Measurements from ENCODE around the gene SNX30. TPM values are rescaled to one million over a fixed set of nuclear protein-coding genes. Genes with fewer than 3 reads are reported as not detected.

The SNX30 gene
- total and polyA plus RNA-seq, 2 experiments from 2014 or later: 8.5 to 26.7 TPM

DNA sequence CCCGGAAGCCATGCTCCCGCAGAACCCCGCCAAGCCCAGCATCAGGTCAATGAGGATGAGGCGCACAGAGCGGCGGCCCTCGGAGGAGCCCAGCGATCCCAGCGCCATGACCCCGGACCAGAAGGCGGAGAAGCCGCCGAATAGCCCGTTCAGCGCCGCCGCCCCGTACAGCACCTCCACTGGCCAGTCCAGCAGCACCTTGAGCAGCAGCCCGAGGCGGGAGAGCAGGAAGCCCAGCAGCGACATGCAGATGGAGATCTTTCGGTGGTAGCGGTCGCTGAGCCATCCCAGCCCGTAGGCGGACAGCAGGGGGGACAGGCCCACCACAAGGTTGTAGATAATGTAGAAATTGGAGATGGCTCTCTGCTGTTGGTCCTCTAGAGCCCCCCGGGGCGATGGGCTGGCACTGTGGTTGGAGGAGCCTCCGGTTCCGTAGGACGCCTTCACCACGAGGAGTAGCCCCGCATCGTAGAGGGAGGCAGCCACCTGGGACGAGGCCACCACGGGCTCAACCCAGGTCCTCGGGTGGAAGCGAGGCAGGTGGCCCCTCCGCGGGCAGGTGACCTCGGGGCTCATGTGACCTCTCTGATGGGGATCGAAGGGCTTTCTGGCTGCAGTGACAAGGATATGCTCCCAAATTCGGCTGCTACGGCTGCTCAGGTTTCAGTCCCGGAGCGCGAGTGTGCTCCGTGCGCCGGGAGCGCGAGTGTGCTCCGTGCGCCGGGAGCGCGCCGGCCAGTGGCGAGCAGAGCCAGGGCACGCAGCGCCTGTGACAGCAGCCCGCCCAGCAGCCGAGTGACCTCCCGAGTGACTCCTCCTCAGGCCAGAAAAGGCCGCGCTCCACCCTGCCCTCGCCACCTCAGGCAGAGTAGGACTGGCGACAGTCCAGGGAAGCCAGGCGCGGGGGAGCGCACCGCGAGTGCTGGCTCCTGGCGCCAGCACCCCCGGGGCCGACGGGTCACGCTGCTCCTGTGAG lies 139.8 kb downstream of the SNX30 start, which contains the start of gene SLC46A2:
Gene SLC46A2 (minus strand): TSS at position 771 of the 976 bp plus-strand sequence. CDS start 195 bp downstream, at position 576.
- no peaks in the 10 kb centered on the region for H3K36me3 ChIP-seq (ENCODE audit: low read depth)
- no peaks in the 10 kb centered on the region for H3K27me3 ChIP-seq (replicated peaks; ENCODE audit: insufficient read depth)
- 26% methylated on average over 56 to 72 of the region's 78 CpGs for WGBS, 2 experiments (ENCODE audit: low coverage in 1 of 2, low lambda C conversion rate in 2 of 2, missing lambda C conversion rate in 2 of 2)
- H3K4me1 ChIP-seq (ENCODE audit: insufficient read depth): 0 out of 2 replicates have a peak, but pooled peaks cover 14% of the 10 kb centered on the region
- in situ Hi-C loops (cut with MboI): no loop called here
- H3K27ac ChIP-seq: no peak within 1 kb of the TSS
- no peaks in the 10 kb centered on the region for H3F3A ChIP-seq (ENCODE audit: insufficient read depth)
- H3K9me3 ChIP-seq (ENCODE audit: low read depth): no peaks in the 10 kb centered on the region
- H3K4me2 ChIP-seq (ENCODE audit: unreplicated experiment): peak within 1 kb of the TSS; percentile 74
- no peak within 1 kb of the TSS; the same call in 1 of the 2 replicates for H3K9ac ChIP-seq
- peak within 1 kb of the TSS; percentile 41; the same call in 1 of the 2 replicates for H2AFZ ChIP-seq
- H4K20me1 ChIP-seq (ENCODE audit: insufficient read depth): no peaks in the 10 kb centered on the region
- no peak for TF ChIP-seq EZH2 (IDR thresholded peaks at IDR 0.05; ENCODE audit: insufficient read depth, poor library complexity, severe bottlenecking)
- TF ChIP-seq EZH2phosphoT487 (IDR thresholded peaks at IDR 0.05; ENCODE audit: insufficient read depth, low read depth): no peak
- no peaks in the 10 kb centered on the region for H3K79me2 ChIP-seq (ENCODE audit: insufficient read depth)
- no peaks in the 10 kb centered on the region for H3K9me2 ChIP-seq (ENCODE audit: insufficient read depth)
- peak; percentile 49 for DNase-seq
- peak within 1 kb of the TSS; percentile 67 for H3K4me3 ChIP-seq

DNA sequence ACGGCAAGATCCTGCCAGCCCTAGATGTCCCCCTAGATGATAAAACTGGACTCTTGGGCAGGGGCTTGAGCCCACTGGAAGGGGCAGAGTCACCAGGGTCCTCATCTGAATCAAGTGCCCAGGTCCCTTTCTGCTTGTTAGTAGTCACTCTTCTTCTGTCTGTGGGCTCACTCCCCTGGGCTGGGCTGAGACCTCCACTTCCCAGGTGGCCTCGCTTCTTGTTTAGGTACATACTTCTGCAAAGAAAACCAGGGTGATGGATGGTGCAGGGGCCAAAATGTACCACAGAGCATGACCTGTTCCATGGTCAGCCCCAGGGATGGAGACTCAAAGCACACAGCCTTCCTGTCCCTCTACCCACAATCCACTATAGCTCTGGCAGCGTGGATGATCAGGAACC lies 141.0 kb downstream of the SNX30 start:
- H3K9ac ChIP-seq: no peak overlapping the region
- H3K79me2 ChIP-seq (ENCODE audit: insufficient read depth): no peaks in the 10 kb centered on the region
- 0 out of 2 replicates have a peak, but pooled peaks cover 14% of the 10 kb centered on the region for H3K4me1 ChIP-seq (ENCODE audit: insufficient read depth)
- H3K4me2 ChIP-seq (ENCODE audit: unreplicated experiment): no peak overlapping the region
- no peak for DNase-seq
- H3K36me3 ChIP-seq (ENCODE audit: low read depth): no peaks in the 10 kb centered on the region
- TF ChIP-seq EZH2 (IDR thresholded peaks at IDR 0.05; ENCODE audit: insufficient read depth, poor library complexity, severe bottlenecking): no peak
- TF ChIP-seq EZH2phosphoT487 (IDR thresholded peaks at IDR 0.05; ENCODE audit: insufficient read depth, low read depth): no peak
- in situ Hi-C loops (cut with MboI): no loop called here
- no peak overlapping the region for H2AFZ ChIP-seq
- H3K27me3 ChIP-seq (replicated peaks; ENCODE audit: insufficient read depth): no peaks in the 10 kb centered on the region
- H3F3A ChIP-seq (ENCODE audit: insufficient read depth): no peaks in the 10 kb centered on the region
- H3K9me2 ChIP-seq (ENCODE audit: insufficient read depth): no peaks in the 10 kb centered on the region
- H4K20me1 ChIP-seq (ENCODE audit: insufficient read depth): no peaks in the 10 kb centered on the region
- H3K27ac ChIP-seq: no peak overlapping the region
- no peaks in the 10 kb centered on the region for H3K9me3 ChIP-seq (ENCODE audit: low read depth)
- 84 to 92% methylated on average over 3 of the region's 3 CpGs for WGBS, 2 experiments (ENCODE audit: low coverage in 1 of 2, low lambda C conversion rate in 2 of 2, missing lambda C conversion rate in 2 of 2)
- H3K4me3 ChIP-seq: no peak overlapping the region

DNA sequence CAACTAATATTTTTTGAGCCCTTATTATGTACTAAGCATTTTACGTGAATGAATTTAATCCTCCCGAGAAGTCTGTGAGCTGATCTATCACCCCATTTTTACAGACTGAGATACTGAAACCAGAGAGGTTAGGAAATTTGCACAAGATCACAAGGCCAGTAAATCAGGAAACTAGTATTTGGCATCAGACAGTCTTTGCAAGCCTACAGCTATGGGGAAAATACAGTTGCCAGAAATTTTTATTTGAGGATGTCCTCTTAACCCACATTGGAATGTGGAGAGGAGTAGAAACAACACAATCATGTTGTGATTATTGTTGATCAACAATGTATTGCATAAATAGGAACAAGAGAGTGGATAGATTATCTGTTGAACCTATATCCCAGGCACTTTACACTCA lies 142.4 kb downstream of the SNX30 start:
- Histone ChIP-seq H3K4me3 (no peak overlapping the region), H3K9ac (no peak overlapping the region), H3K27me3 (replicated peaks; ENCODE audit: insufficient read depth) (no peaks in the 10 kb centered on the region), H3K79me2 (ENCODE audit: insufficient read depth) (no peaks in the 10 kb centered on the region), H3K27ac (no peak overlapping the region), H3K36me3 (ENCODE audit: low read depth) (no peaks in the 10 kb centered on the region), H3K9me2 (ENCODE audit: insufficient read depth) (no peaks in the 10 kb centered on the region), H2AFZ (no peak overlapping the region), H3K4me1 (ENCODE audit: insufficient read depth) (0 out of 2 replicates have a peak, but pooled peaks cover 14% of the 10 kb centered on the region), H3K9me3 (ENCODE audit: low read depth) (no peaks in the 10 kb centered on the region), H4K20me1 (ENCODE audit: insufficient read depth) (no peaks in the 10 kb centered on the region), H3F3A (ENCODE audit: insufficient read depth) (no peaks in the 10 kb centered on the region), H3K4me2 (ENCODE audit: unreplicated experiment) (no peak overlapping the region)
- in situ Hi-C loops (cut with MboI): no loop called here
- DNase-seq: no peak
- no peak for TF ChIP-seq EZH2 (IDR thresholded peaks at IDR 0.05; ENCODE audit: insufficient read depth, poor library complexity, severe bottlenecking)
- TF ChIP-seq EZH2phosphoT487 (IDR thresholded peaks at IDR 0.05; ENCODE audit: insufficient read depth, low read depth): no peak
- 86 to 90% methylated on average over 2 of the region's 2 CpGs for WGBS, 2 experiments (ENCODE audit: low coverage in 1 of 2, low lambda C conversion rate in 2 of 2, missing lambda C conversion rate in 2 of 2)

DNA sequence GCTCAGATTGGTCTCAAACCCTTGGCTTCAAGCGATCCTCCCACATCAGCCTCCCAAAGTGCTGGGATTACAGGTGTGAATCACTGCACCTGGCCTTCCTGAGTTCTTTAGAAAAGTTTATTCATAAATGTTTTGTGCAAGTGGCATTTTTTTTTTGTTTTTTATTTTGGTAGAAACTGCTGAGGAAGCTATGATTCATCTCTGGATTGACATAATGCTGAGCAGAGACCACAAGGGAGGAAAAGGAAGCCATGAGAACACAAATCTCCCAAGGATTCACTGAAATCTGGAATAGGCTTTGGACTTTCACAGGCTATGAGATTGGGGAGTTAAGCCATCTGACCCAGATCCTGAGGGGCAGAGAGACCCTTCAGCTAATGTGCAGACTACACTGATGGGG lies 143.5 kb downstream of the SNX30 start:
- no peak overlapping the region for H3K9ac ChIP-seq
- H3K4me3 ChIP-seq: no peak overlapping the region
- H4K20me1 ChIP-seq (ENCODE audit: insufficient read depth): no peaks in the 10 kb centered on the region
- no peaks in the 10 kb centered on the region for H3F3A ChIP-seq (ENCODE audit: insufficient read depth)
- H3K36me3 ChIP-seq (ENCODE audit: low read depth): no peaks in the 10 kb centered on the region
- in situ Hi-C loops (cut with MboI): no loop called here
- H3K4me1 ChIP-seq (ENCODE audit: insufficient read depth): 0 out of 2 replicates have a peak, but pooled peaks cover 14% of the 10 kb centered on the region
- H2AFZ ChIP-seq: no peak overlapping the region
- WGBS, 2 experiments (ENCODE audit: low coverage in 1 of 2, low lambda C conversion rate in 2 of 2, missing lambda C conversion rate in 2 of 2): 93 to 97% methylated on average over 1 of the region's 1 CpG
- H3K9me3 ChIP-seq (ENCODE audit: low read depth): no peaks in the 10 kb centered on the region
- H3K79me2 ChIP-seq (ENCODE audit: insufficient read depth): no peaks in the 10 kb centered on the region
- no peak for TF ChIP-seq EZH2 (IDR thresholded peaks at IDR 0.05; ENCODE audit: insufficient read depth, poor library complexity, severe bottlenecking)
- TF ChIP-seq EZH2phosphoT487 (IDR thresholded peaks at IDR 0.05; ENCODE audit: insufficient read depth, low read depth): no peak
- peak; percentile 60 for DNase-seq
- no peak overlapping the region for H3K4me2 ChIP-seq (ENCODE audit: unreplicated experiment)
- H3K27me3 ChIP-seq (replicated peaks; ENCODE audit: insufficient read depth): no peaks in the 10 kb centered on the region
- H3K27ac ChIP-seq: no peak overlapping the region
- H3K9me2 ChIP-seq (ENCODE audit: insufficient read depth): no peaks in the 10 kb centered on the region
